ENCODE data around the gene AFAP1L1.

The AFAP1L1 gene

DNA sequence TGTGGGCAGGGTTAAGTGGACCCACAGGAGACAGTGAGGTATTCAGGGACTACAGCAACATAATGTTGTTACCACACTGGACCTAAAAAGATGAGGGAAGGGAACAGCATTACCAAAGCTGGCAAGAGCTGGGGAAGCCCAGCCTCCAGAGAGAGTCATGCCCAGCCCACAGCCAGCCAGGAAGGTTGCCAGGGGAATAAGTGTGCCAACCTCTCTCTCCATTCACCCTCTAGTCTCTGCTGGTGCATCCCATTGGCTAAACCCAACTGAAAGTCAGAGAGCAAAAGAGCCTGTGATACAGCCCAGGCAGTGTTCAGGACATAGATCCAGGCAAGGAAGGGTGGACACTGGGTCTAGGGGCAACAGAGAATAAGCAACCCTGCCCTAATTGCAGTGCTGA, 35.8 kb upstream of the AFAP1L1 start:
- Histone ChIP-seq H3K9me3 (replicated peaks; ENCODE audit: insufficient read depth, low read length) (no peaks in the 10 kb centered on the region), H3K27ac (ENCODE audit: low read length) (no peak overlapping the region), H3K9me2 (replicated peaks; ENCODE audit: insufficient read depth, low read length) (no peaks in the 10 kb centered on the region), H3K27me3 (replicated peaks; ENCODE audit: insufficient read depth, low read length) (no peaks in the 10 kb centered on the region), H2AFZ (ENCODE audit: low read length) (no peak overlapping the region), H3K4me3 (ENCODE audit: low read length) (no peak overlapping the region), H3K79me2 (ENCODE audit: low read length) (no peaks in the 10 kb centered on the region), H4K20me1 (ENCODE audit: insufficient read depth, low read length) (no peaks in the 10 kb centered on the region), H3K9ac (ENCODE audit: low read length) (no peak overlapping the region), H3K4me2 (ENCODE audit: low read depth, low read length) (no peak overlapping the region), H3F3A (ENCODE audit: insufficient read depth, low read length) (no peaks in the 10 kb centered on the region), H3K4me1 (ENCODE audit: low read length) (no peaks in the 10 kb centered on the region), H3K36me3 (replicated peaks; ENCODE audit: insufficient read depth, low read length) (no peaks in the 10 kb centered on the region)
- TF ChIP-seq, protein P1, sequence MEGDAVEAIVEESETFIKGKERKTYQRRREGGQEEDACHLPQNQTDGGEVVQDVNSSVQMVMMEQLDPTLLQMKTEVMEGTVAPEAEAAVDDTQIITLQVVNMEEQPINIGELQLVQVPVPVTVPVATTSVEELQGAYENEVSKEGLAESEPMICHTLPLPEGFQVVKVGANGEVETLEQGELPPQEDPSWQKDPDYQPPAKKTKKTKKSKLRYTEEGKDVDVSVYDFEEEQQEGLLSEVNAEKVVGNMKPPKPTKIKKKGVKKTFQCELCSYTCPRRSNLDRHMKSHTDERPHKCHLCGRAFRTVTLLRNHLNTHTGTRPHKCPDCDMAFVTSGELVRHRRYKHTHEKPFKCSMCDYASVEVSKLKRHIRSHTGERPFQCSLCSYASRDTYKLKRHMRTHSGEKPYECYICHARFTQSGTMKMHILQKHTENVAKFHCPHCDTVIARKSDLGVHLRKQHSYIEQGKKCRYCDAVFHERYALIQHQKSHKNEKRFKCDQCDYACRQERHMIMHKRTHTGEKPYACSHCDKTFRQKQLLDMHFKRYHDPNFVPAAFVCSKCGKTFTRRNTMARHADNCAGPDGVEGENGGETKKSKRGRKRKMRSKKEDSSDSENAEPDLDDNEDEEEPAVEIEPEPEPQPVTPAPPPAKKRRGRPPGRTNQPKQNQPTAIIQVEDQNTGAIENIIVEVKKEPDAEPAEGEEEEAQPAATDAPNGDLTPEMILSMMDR (IDR thresholded peaks at IDR 0.05; ENCODE audit: low read length), result no peak
- TF ChIP-seq EZH2 (optimal IDR thresholded peaks at IDR 0.05; ENCODE audit: low read depth, low read length) (no peak), EZH2phosphoT487 (IDR thresholded peaks at IDR 0.05; ENCODE audit: low read length) (no peak)
- DNase-seq, result no peak

DNA sequence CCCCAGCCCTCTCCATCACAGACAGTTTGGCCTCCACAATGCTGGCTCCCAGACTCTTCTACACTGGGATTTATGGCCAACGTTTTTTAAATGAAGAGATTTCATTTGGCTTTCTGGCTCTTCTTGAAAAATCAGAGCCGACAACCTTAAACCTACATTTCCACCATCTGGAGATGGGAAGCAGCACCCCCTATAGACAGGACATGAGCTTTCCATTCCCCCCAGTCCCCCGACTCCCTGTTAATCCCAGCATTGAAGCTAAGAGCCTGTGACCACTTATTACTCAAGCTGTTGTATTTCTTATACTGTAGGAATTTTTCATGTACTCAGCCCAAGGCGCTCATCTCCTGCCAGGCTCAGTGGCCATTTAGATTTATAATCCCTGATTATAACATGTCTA, 34.0 kb upstream of the AFAP1L1 start:
- no peaks in the 10 kb centered on the region for H3F3A ChIP-seq (ENCODE audit: insufficient read depth, low read length)
- DNase-seq, result no peak
- no peaks in the 10 kb centered on the region for H3K79me2 ChIP-seq (ENCODE audit: low read length)
- H2AFZ ChIP-seq (ENCODE audit: low read length), result no peak overlapping the region
- no peaks in the 10 kb centered on the region for H3K9me3 ChIP-seq (replicated peaks; ENCODE audit: insufficient read depth, low read length)
- H3K4me1 ChIP-seq (ENCODE audit: low read length), result no peaks in the 10 kb centered on the region
- no peaks in the 10 kb centered on the region for H3K27me3 ChIP-seq (replicated peaks; ENCODE audit: insufficient read depth, low read length)
- no peaks in the 10 kb centered on the region for H3K9me2 ChIP-seq (replicated peaks; ENCODE audit: insufficient read depth, low read length)
- no peaks in the 10 kb centered on the region for H4K20me1 ChIP-seq (ENCODE audit: insufficient read depth, low read length)
- no peak overlapping the region for H3K4me3 ChIP-seq (ENCODE audit: low read length)
- TF ChIP-seq, protein P1 (IDR thresholded peaks at IDR 0.05; ENCODE audit: low read length), result no peak
- H3K36me3 ChIP-seq (replicated peaks; ENCODE audit: insufficient read depth, low read length), result no peaks in the 10 kb centered on the region
- H3K4me2 ChIP-seq (ENCODE audit: low read depth, low read length), result no peak overlapping the region
- H3K9ac ChIP-seq (ENCODE audit: low read length), result no peak overlapping the region
- H3K27ac ChIP-seq (ENCODE audit: low read length), result no peak overlapping the region

DNA sequence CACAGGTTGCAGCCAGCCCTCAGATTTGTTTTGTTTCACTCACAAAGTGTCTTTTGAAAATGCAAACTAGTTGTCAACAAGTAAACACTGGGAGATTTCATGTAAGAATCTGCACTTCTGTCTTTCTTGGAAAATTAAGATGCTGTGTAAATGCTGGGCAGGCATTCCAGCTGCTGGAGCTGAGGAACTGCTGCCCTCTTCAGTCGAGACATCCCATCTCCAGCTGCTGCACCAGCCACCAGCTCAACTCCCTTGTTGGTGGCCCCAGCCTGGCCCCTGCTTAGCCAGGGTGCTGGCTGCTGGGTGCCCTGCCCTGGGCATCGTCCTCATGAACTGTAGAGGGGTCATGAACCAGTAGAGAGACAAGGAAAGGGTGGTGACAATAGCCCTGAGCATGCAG, 33.1 kb upstream of the AFAP1L1 start:
- H3K27ac ChIP-seq (ENCODE audit: low read length), result no peak overlapping the region
- H3K9ac ChIP-seq (ENCODE audit: low read length), result no peak overlapping the region
- DNase-seq, result no peak
- no peaks in the 10 kb centered on the region for H3K4me1 ChIP-seq (ENCODE audit: low read length)
- H3K4me3 ChIP-seq (ENCODE audit: low read length), result no peak overlapping the region
- no peaks in the 10 kb centered on the region for H3K36me3 ChIP-seq (replicated peaks; ENCODE audit: insufficient read depth, low read length)
- no peaks in the 10 kb centered on the region for H3K9me2 ChIP-seq (replicated peaks; ENCODE audit: insufficient read depth, low read length)
- H3F3A ChIP-seq (ENCODE audit: insufficient read depth, low read length), result no peaks in the 10 kb centered on the region
- H3K79me2 ChIP-seq (ENCODE audit: low read length), result no peaks in the 10 kb centered on the region
- H3K9me3 ChIP-seq (replicated peaks; ENCODE audit: insufficient read depth, low read length), result no peaks in the 10 kb centered on the region
- no peaks in the 10 kb centered on the region for H4K20me1 ChIP-seq (ENCODE audit: insufficient read depth, low read length)
- H2AFZ ChIP-seq (ENCODE audit: low read length), result no peak overlapping the region
- TF ChIP-seq EZH2phosphoT487 (IDR thresholded peaks at IDR 0.05; ENCODE audit: low read length), result no peak
- TF ChIP-seq, protein P1 (IDR thresholded peaks at IDR 0.05; ENCODE audit: low read length), result no peak
- TF ChIP-seq EZH2 (optimal IDR thresholded peaks at IDR 0.05; ENCODE audit: low read depth, low read length), result no peak
- no peak overlapping the region for H3K4me2 ChIP-seq (ENCODE audit: low read depth, low read length)
- H3K27me3 ChIP-seq (replicated peaks; ENCODE audit: insufficient read depth, low read length), result no peaks in the 10 kb centered on the region
